ENCODE results near the gene FCRL1. TPM values are rescaled to one million over a fixed set of nuclear protein-coding genes. Genes with fewer than 3 reads are reported as not detected.

FCRL1 gene
- total and polyA plus RNA-seq, 2 of the 13 experiments (the other 11 are each of a cell fraction or from before 2014, with no cell fraction given), result not detected

DNA sequence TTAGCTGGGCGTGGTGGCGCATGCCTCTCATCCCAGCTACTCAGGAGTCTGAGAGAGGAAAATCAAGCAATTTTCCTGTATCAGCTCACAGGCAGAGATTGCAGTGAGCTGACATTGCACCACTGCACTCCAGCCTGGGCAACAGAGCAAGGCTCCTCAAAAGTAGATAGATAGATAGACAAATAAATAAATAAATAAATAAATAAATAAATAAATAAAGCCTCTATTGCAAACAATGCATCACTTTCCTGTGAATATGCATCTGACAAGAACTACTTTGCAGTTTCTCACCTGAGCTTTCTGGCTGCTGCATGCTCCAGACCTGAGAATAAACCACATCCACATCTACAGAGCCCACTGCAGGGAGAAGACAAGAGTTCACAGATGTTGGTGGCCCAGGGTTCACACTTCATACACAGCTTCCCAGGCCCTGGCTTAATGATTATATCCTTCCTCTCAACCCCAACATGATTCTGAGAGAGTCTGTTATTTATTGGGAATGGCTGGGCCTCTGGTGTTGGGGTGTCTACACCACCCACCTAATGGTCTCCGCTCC lies 71.6 kb downstream of the FCRL1 start:
- WGBS (ENCODE audit: low lambda C conversion rate), result 33% methylated on average over 3 of the region's 3 CpGs
- no peak for ATAC-seq
- Histone ChIP-seq H3K9ac (ENCODE audit: insufficient read depth, low read depth, low read length) (no peak overlapping the region), H3K79me2 (ENCODE audit: insufficient read depth, low read length) (no peaks in the 10 kb centered on the region), H2AFZ (ENCODE audit: low read length) (no peak overlapping the region), H3K4me1 (ENCODE audit: insufficient read depth, low read length) (no peaks in the 10 kb centered on the region), H4K20me1 (ENCODE audit: insufficient read depth, low read length) (no peaks in the 10 kb centered on the region), H3K4me3 (replicated peaks in 1 of 3; ENCODE audit: insufficient read depth in 1 of 3, low read depth in 2 of 3, low read length in 3 of 3) (no peak overlapping the region), H3K27me3 (ENCODE audit: control insufficient read depth in 1 of 2, insufficient read depth in 2 of 2, low read length in 2 of 2) (no peaks in the 10 kb centered on the region), H3K9me3 (ENCODE audit: low read length) (no peaks in the 10 kb centered on the region), H3K36me3 (replicated peaks in 1 of 2; ENCODE audit: control insufficient read depth in 1 of 2, insufficient read depth in 2 of 2, low read length in 2 of 2) (no peaks in the 10 kb centered on the region), H3K4me2 (ENCODE audit: low read depth, low read length) (no peak overlapping the region), H3K27ac (ENCODE audit: extremely low read length, insufficient read depth, low read length) (no peak overlapping the region)
- in situ Hi-C loops (cut with HindIII; ENCODE audit: extremely low pct_ligation_motif_present, low pct_unique_long_range_greater_than_20kb), result loop anchor here (10.0 kb wide), 1 partner anchor 56 kb away; no protein-coding TSS in a partner anchor
- intact Hi-C loops (cut with micrococcal nuclease; ENCODE audit: unreplicated experiment), result no loop called here
- no peak for FAIRE-seq
- DNase-seq (ENCODE audit: low spot score), result no peak
- TF ChIP-seq ERF (CRISPR knock-in tag; IDR thresholded peaks at IDR 0.05), result no peak
- TF ChIP-seq KAT7 (CRISPR knock-in tag; IDR thresholded peaks at IDR 0.05; ENCODE audit: borderline replicate concordance), result no peak
- TF ChIP-seq, protein P1, sequence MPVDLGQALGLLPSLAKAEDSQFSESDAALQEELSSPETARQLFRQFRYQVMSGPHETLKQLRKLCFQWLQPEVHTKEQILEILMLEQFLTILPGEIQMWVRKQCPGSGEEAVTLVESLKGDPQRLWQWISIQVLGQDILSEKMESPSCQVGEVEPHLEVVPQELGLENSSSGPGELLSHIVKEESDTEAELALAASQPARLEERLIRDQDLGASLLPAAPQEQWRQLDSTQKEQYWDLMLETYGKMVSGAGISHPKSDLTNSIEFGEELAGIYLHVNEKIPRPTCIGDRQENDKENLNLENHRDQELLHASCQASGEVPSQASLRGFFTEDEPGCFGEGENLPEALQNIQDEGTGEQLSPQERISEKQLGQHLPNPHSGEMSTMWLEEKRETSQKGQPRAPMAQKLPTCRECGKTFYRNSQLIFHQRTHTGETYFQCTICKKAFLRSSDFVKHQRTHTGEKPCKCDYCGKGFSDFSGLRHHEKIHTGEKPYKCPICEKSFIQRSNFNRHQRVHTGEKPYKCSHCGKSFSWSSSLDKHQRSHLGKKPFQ (CRISPR knock-in tag; IDR thresholded peaks at IDR 0.05; ENCODE audit: insufficient replicate concordance), result no peak
- TF ChIP-seq MED13 (CRISPR knock-in tag; IDR thresholded peaks at IDR 0.05), result no peak
- no peak for TF ChIP-seq ZNF431 (CRISPR knock-in tag; IDR thresholded peaks at IDR 0.05; ENCODE audit: borderline replicate concordance, low read depth)
- TF ChIP-seq TSC22D2 (CRISPR knock-in tag; IDR thresholded peaks at IDR 0.05; ENCODE audit: borderline replicate concordance), result no peak
- ChIA-PET POLR2A (no interaction called here), CTCF (ENCODE audit: low intra/inter-chr PET ratio, low total read pairs) (no interaction called here)
- no TSS peak for BruUV-seq (replicated peaks)

Small RNA genes within 50 kb of the gene (small RNA-seq; reads per million reads assigned to genes)
- gene MRPS21P2 (ENCODE audit: insufficient read depth in 2 of 3, insufficient read length in 3 of 3, low read depth in 2 of 3, low replicate concordance in 1 of 3), result 0 reads per million in 3 experiments

Other genes with a start within 250 kb of the FCRL1 start
- gene FCRL4, start 222.0 kb downstream of the FCRL1 start, total RNA-seq (2016; rRNA removed; fragmentation: Illumina TruSeq; extraction: Trizol), result not detected in 2 replicates
- not detected in 2 replicates for gene FCRL4, start 222.0 kb downstream of the FCRL1 start, polyA plus RNA-seq (2011; rRNA removed)
- gene FCRL3, start 119.4 kb downstream of the FCRL1 start, total RNA-seq (2016; rRNA removed; fragmentation: Illumina TruSeq; extraction: Trizol), result not detected in 2 replicates
- not detected in 2 replicates for gene FCRL3, start 119.4 kb downstream of the FCRL1 start, polyA plus RNA-seq (2011; rRNA removed)
- gene FCRL2, start 43.0 kb downstream of the FCRL1 start, total RNA-seq (2016; rRNA removed; fragmentation: Illumina TruSeq; extraction: Trizol), result not detected in 2 replicates
- gene FCRL2, start 43.0 kb downstream of the FCRL1 start, polyA plus RNA-seq (2011; rRNA removed), result not detected in 2 replicates
- gene CD5L, start 21.7 kb upstream of the FCRL1 start, total RNA-seq (2016; rRNA removed; fragmentation: Illumina TruSeq; extraction: Trizol), result not detected in 2 replicates
- not detected in 2 replicates for gene CD5L, start 21.7 kb upstream of the FCRL1 start, polyA plus RNA-seq (2011; rRNA removed)
- 0.02 TPM in 1 of 2 replicates, not detected in the other for gene KIRREL1, start 173.5 kb upstream of the FCRL1 start, total RNA-seq (2016; rRNA removed; fragmentation: Illumina TruSeq; extraction: Trizol)
- gene KIRREL1, start 173.5 kb upstream of the FCRL1 start, polyA plus RNA-seq (2011; rRNA removed), result 0.01 and 0.03 TPM in 2 replicates

Measured in HepG2 (cell line).